ENCODE results near the gene GATA2. TPM values are rescaled to one million over a fixed set of nuclear protein-coding genes. Genes with fewer than 3 reads are reported as not detected.

Gene GATA2
- total and polyA plus RNA-seq, 2 of the 8 experiments (the other 6 are each of a cell fraction or from before 2014, with no cell fraction given) = 0.03 to 0.30 TPM

GRCh38 chr3:128517648-128518047 lies 24.6 kb upstream of the GATA2 start:
- Histone ChIP-seq H3K4me2 (ENCODE audit: insufficient read depth in 1 of 2, low read depth in 2 of 2, low read length in 2 of 2) (no peak overlapping the region), H4K20me1 (replicated peaks in 1 of 2; ENCODE audit: control insufficient read depth in 1 of 2, insufficient read depth in 2 of 2, low read length in 2 of 2) (no peaks in the 10 kb centered on the region), H3K14ac (ENCODE audit: insufficient read length) (no peak overlapping the region), H3K56ac (replicated peaks; ENCODE audit: insufficient read length, low read depth, low read length) (no peak overlapping the region), H3K36me3 (ENCODE audit: control insufficient read depth in 2 of 4, insufficient read depth in 4 of 4, low read length in 3 of 4) (no peaks in the 10 kb centered on the region), H2BK5ac (ENCODE audit: low read depth, low read length) (no peak overlapping the region), H4K8ac (ENCODE audit: extremely low read depth, insufficient read depth, low read length) (no peak overlapping the region), H3K4me1 (replicated peaks in 1 of 4; ENCODE audit: control insufficient read depth in 3 of 4, insufficient read depth in 4 of 4, low read length in 3 of 4) (no peaks in the 10 kb centered on the region), H3K9ac (replicated peaks in 1 of 4; ENCODE audit: extremely low read depth in 1 of 4, low read depth in 3 of 4, low read length in 3 of 4) (no peak overlapping the region), H4K5ac (ENCODE audit: insufficient read length, low read depth, low read length) (no peak overlapping the region), H3K27ac (ENCODE audit: low read depth, low read length) (no peak overlapping the region), H2BK120ac (replicated peaks; ENCODE audit: low read depth, low read length) (no peak overlapping the region), H3K4me3 (ENCODE audit: extremely low read depth in 1 of 4, insufficient read depth in 2 of 4, low read depth in 3 of 4, low read length in 4 of 4) (no peak overlapping the region), H2BK20ac (ENCODE audit: low read length) (no peak overlapping the region), H4K91ac (replicated peaks; ENCODE audit: insufficient read length, low read length) (no peak overlapping the region), H3K23ac (ENCODE audit: insufficient read length) (no peak overlapping the region), H3K9me3 (ENCODE audit: insufficient read depth in 2 of 2, low read depth in 1 of 2, low read length in 1 of 2) (peaks cover 0 to 3% of the 10 kb centered on the region in 2 experiments; a peak in 2 of 4 replicates), H2AK5ac (ENCODE audit: low read depth, low read length) (no peak overlapping the region), H3K4ac (replicated peaks; ENCODE audit: insufficient read length, low read depth, low read length) (no peak overlapping the region), H3K79me1 (ENCODE audit: low read depth, low read length) (no peaks in the 10 kb centered on the region), H3K79me2 (ENCODE audit: control insufficient read depth in 1 of 2, insufficient read depth in 2 of 2, low read length in 2 of 2) (no peaks in the 10 kb centered on the region), H2BK12ac (ENCODE audit: low read depth, low read length) (no peak overlapping the region), H3K27me3 (replicated peaks in 1 of 4; ENCODE audit: control insufficient read depth in 3 of 4, extremely low read depth in 1 of 4, insufficient read depth in 3 of 4, low read length in 3 of 4) (no peaks in the 10 kb centered on the region), H3K18ac (ENCODE audit: extremely low read depth, low read length) (no peak overlapping the region), H3K23me2 (ENCODE audit: low read depth, low read length) (no peaks in the 10 kb centered on the region), H2AFZ (ENCODE audit: low read length) (no peak overlapping the region), H2BK15ac (ENCODE audit: low read length) (no peak overlapping the region)
- CTCF ChIA-PET (ENCODE audit: partially characterized antibody) = interaction anchor here (0.8 to 2.0 kb wide), 2 partner anchors 14 to 49 kb away, joined by 3 to 7 read pairs; no protein-coding TSS in a partner anchor
- WGBS, 2 experiments (ENCODE audit: extremely low coverage in 1 of 2, insufficient coverage in 1 of 2, insufficient read length in 1 of 2, insufficient replicate concordance in 2 of 2, low coverage in 1 of 2, low lambda C conversion rate in 2 of 2, missing lambda C conversion rate in 1 of 2) = 93% methylated on average over 4 of the region's 4 CpGs; no CpG with 5 or more reads in 1 of the 2 experiments
- DNase-seq (ENCODE audit: low read depth in 1 of 2, low spot score in 2 of 2) = no peak
- FAIRE-seq = no peak
- POLR2A ChIA-PET (ENCODE audit: partially characterized antibody) = no interaction called here
- no peak for TF ChIP-seq NRF1 (IDR thresholded peaks at IDR 0.05; ENCODE audit: low read depth, low read length)
- TF ChIP-seq SP1 (IDR thresholded peaks at IDR 0.05; ENCODE audit: low read depth, low read length) = no peak
- TF ChIP-seq JUND (IDR thresholded peaks at IDR 0.05; ENCODE audit: low read length) = no peak
- TF ChIP-seq RXRA (IDR thresholded peaks at IDR 0.05; ENCODE audit: insufficient read depth, low read depth, low read length) = no peak
- TF ChIP-seq, protein P1, sequence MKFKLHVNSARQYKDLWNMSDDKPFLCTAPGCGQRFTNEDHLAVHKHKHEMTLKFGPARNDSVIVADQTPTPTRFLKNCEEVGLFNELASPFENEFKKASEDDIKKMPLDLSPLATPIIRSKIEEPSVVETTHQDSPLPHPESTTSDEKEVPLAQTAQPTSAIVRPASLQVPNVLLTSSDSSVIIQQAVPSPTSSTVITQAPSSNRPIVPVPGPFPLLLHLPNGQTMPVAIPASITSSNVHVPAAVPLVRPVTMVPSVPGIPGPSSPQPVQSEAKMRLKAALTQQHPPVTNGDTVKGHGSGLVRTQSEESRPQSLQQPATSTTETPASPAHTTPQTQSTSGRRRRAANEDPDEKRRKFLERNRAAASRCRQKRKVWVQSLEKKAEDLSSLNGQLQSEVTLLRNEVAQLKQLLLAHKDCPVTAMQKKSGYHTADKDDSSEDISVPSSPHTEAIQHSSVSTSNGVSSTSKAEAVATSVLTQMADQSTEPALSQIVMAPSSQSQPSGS (IDR thresholded peaks at IDR 0.05; ENCODE audit: low read length) = no peak
- no peak for TF ChIP-seq RBBP5 (IDR thresholded peaks at IDR 0.05; ENCODE audit: borderline replicate concordance, low read depth, low read length)
- no peak for TF ChIP-seq CBX8 (IDR thresholded peaks at IDR 0.05; ENCODE audit: borderline replicate concordance, low read depth, low read length)
- TF ChIP-seq SP4 (IDR thresholded peaks at IDR 0.05; ENCODE audit: low read length) = no peak
- no peak for TF ChIP-seq CHD1 (IDR thresholded peaks at IDR 0.05; ENCODE audit: low read depth, low read length)
- no peak for TF ChIP-seq MAX (IDR thresholded peaks at IDR 0.05)
- TF ChIP-seq PHF8 (conservative IDR thresholded peaks at IDR 0.05; ENCODE audit: low read depth, low read length) = no peak
- no peak for TF ChIP-seq CHD2 (IDR thresholded peaks at IDR 0.05; ENCODE audit: low read length)
- TF ChIP-seq ATF3 (IDR thresholded peaks at IDR 0.05; ENCODE audit: insufficient read depth, low read depth, low read length) = no peak
